ENCODE results near the gene RSPO1.

Gene RSPO1

DNA sequence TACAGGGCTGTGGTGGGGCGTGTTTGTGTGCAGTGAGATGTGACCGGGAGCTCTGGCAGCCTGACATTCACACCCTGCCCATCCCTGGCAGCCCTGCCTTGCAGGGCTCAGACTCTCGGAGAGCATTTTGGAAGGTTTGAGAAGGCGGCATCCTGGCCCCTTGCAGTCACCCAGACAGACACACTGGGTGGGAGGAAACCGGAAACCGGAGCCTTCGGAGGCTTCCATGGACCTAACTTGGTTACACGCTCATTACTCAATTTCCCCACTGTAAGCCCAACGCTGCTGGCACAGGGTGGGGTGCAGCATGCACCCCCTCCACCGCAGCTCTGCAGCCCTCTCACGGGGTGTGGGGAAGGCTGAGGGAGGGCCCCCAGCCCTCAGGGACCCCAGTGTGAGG is 22.2 kb upstream of the RSPO1 start:
- DNase-seq (ENCODE audit: low read depth in 2 of 2), result no peak

DNA sequence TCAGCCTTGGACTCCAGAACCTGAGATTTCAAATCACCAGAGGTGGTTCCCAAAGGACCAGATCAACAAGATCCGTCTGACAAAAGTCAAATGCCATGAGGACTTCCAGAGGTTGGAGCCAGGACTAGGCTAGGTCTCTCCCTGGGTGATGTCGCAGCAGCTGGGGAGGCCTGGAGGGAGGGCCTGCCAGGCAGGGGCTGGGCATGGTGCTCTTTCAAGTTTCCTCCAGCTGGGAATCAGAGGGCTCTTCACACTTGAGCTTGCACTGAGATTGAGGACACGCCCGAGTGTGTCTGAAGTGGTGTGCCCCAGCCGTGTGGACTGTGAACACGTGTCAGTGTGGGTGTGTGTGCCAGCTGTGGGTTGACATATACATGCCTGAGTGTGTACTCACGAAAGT is 21.3 kb upstream of the RSPO1 start:
- no peak for DNase-seq (ENCODE audit: low read depth in 2 of 2)

DNA sequence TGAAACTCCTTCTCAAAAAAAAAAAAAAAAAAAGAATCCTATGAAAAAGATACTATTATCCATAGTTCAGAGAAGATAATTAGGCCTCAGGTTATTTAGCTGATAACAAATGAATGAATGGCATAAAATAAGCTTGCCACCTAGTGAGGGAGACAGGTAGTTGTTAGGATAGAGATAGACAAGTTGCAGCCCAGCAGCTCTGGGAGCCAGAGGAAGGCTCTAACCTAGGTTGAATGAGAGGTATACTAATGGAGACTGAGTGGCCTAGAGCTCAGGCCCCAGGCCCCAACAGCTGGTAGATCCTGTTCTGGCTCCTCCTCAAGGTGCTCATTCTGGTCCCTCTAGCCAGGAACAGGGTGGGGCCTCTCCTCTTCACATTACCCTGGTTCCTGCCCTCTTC is 20.6 kb upstream of the RSPO1 start:
- no peak for DNase-seq (ENCODE audit: low read depth in 2 of 2)

DNA sequence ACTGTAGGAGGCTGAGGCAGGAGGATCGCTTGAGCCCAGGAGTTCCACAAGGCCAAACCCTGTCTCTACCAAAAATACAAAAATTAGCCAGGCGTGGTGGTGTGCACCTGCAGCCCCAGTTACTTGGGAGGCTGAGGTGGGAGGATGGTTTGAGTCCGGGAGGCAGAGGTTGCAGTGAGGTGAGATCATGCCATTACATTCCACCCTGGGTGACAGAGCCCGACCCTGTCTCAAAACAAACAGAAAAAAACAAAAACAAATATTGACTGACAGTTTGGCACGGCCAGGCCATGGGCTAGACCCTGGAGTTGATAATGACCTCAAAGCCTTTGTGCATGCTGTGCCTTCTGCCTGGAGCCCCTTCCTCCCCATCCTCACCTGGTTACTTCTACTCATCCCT is 19.2 kb upstream of the RSPO1 start:
- no peak for DNase-seq (ENCODE audit: low read depth in 2 of 2)

DNA sequence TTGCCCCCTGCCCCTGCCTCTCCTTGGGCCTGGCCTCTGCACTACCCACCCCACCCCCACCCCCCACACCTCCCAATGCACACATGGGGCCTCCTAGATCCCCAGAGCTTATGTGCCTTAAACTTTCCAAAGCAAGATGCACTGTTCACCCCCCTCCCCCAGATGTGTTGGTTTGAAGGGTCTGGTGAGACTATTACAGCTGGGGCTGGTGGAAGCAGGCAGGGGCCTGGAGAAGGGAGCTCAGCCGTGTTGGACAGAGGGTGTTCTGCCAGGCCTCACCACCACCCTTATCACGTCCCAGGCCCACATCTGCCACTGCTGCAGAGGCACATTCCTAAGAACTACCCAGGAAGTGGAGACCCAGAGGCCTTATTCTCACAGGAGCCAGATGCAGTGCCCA is 18.3 kb upstream of the RSPO1 start:
- no peak for DNase-seq (ENCODE audit: low read depth in 2 of 2)

DNA sequence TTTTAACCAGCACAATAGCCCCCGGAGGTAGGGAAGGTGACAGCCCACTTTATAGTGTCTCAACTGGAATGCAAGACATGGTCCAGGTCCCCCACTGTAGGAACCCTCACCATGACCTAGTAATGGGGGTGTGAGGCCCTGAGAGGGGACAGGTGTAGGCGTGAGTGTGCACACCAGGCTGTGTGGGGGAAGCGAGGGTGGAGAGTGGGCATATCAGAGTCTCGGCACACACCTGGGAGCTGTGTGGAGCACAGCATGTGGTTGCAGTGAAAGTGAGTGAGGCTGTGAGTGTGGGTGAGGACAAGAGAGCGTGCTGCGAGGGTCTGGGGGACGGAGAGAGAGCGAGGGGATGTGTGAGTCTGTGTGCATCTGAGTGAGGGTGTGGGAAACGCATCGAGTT is 17.1 kb upstream of the RSPO1 start:
- no peak for DNase-seq (ENCODE audit: low read depth in 2 of 2)

DNA sequence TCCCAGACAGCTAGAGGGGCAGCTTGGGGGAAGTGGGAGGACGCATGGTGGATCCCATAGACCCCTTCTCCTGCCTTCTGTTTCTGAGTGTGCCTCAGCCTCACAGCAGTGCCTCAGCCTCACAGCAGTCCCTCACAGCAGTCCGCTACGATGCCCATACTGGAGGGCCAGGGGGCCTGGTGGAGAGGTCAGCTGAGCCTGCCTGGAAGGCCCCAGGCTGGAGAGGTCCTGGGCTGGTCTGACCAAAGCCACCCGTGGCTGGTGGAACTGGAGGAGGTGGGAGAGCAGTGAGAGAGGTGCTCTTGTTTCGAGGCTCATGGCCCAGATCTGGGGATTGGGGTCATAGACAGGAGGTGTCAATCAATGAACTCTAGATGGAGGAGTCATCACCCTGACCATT is 16.0 kb upstream of the RSPO1 start:
- no peak for DNase-seq (ENCODE audit: low read depth in 2 of 2)

DNA sequence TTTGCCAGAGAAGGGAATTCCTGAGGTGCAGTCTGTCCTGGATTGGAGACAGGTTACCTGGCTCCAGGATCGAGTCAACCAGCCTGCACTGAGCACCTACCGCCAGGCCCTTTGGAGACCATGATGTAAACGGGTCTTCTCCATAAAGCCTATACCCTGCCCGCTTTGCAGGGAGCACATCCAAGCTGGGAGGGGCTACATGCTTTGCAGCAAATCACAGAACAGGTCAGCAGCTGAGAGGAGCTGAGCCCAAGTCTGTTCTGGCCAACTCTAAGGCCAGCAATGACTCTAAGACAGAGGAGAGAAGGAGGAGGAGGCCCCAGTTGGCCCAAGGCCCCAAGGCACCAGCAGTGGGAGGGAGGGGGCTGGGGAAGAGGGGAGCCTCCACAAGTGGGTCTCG is 15.5 kb upstream of the RSPO1 start:
- no peak for DNase-seq (ENCODE audit: low read depth in 2 of 2)

DNA sequence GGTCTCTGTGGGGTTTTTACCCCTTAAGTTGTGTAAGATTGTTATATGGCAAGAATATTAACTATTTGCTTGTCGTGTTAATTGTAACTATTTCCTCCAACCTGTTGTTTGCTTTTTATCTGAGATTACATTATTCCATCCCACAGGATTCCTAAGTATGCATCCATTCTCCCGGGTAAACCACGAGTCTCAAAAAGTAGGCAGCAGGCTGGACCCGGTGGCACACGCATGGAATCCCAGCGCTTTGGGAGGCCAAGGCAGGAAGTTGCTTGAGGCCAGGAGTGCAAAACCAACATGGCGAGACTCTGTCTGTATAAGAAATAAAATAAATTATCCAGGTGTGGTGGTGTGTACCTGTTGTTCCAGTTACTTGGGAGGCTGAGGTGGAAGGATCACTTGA is 12.6 kb upstream of the RSPO1 start:
- DNase-seq (ENCODE audit: low read depth in 2 of 2), result no peak

DNA sequence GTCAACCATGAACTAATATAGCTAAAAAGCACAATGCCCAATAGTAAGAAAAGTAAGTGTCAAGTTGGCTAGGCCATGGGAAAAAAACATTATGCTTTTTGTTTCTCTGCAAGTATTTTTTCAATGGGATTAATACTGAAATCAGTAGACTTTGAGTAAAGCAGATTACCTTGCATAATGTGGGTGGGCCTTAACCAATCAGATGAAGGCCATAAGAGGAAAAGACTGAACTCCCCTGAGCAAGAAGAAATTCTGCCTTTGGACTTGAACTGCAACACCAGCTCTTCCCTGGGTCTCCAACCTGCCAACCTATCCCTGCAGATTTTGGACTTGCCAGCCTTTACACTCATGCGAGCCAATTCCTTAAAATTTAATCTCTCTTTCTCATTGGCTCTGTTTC is 6.4 kb upstream of the RSPO1 start:
- DNase-seq (ENCODE audit: low read depth in 2 of 2), result no peak

DNA sequence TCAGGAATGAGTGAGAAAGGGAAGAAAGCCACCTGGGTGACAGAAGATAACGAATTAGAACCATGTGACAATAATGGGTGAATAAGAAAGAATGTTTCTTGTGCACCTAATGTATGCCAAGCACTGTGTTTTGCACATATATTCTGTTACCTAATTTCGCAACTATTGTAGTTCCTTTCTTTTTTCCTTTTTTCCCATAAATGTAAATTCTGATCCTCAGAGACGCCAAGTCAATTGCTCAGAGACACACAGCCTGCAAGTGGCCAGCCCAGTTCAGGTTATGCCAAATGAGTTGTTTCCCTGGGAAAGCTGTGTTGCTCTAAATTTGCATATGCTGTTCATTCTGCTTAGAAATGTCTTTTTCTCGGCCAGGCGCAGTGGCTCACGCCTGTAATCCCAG is 1.7 kb upstream of the RSPO1 start:
- DNase-seq (ENCODE audit: low read depth in 2 of 2), result no peak

DNA sequence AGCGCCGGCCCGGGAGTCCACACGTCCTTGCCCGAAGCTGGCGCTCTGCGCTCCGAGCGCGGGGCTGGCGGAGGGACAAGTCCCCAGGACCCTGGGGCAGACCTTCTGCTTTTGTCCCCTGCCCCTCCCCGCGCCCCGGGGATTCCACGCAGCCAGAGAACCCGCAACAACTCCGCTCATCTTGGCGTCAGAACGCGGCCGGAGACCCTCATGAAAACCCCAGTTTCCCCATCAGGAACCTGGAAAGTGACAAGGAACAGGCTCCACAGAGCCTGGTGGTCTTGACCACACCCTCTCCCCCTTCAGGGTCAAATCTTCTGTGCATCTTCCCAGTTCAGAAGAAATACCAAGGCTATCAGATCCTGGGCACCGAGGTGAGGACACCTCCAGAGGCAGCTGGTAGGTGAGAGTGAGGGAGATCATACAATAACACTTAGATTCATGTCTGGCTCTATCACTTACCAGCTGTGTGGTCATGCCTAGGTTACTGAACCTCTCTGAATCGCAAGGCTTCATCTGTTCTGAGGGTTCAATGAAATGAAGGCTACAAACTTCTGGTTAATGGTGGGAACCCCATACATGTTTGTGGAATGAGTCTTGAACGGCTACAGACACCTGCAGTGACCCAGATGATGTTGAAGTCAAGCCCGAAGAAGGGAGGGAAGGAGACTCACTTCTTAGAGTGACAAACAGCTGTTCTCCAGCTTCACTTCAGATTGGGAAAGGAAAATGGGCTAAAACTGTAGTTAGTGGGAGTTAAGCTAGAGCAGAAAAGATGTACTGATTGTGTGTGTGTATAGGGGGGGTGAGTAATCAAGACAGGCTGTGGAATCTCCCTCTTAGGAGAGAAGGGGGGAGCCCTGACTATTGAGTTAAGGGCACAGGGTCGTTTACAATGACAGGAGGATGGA is 555 bp upstream of the RSPO1 start:
- DNase-seq (ENCODE audit: low read depth in 2 of 2), result no peak

DNA sequence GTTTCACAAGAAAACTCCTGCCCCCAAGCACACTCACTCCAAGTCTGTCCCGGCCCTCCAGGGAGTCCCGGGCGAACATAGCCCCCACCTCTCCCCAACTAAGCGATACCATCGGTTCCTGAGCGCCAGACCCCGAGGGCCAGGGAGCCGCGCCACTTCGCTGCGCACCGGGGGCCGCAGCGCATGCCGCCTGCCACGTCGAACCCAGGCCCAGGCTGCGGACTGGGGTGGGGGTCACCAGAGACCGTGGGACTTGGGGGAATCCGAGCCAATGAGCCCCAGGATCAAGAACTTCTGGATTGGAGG is 801 bp downstream of the RSPO1 start:
- DNase-seq (ENCODE audit: low read depth in 2 of 2), result no peak

DNA sequence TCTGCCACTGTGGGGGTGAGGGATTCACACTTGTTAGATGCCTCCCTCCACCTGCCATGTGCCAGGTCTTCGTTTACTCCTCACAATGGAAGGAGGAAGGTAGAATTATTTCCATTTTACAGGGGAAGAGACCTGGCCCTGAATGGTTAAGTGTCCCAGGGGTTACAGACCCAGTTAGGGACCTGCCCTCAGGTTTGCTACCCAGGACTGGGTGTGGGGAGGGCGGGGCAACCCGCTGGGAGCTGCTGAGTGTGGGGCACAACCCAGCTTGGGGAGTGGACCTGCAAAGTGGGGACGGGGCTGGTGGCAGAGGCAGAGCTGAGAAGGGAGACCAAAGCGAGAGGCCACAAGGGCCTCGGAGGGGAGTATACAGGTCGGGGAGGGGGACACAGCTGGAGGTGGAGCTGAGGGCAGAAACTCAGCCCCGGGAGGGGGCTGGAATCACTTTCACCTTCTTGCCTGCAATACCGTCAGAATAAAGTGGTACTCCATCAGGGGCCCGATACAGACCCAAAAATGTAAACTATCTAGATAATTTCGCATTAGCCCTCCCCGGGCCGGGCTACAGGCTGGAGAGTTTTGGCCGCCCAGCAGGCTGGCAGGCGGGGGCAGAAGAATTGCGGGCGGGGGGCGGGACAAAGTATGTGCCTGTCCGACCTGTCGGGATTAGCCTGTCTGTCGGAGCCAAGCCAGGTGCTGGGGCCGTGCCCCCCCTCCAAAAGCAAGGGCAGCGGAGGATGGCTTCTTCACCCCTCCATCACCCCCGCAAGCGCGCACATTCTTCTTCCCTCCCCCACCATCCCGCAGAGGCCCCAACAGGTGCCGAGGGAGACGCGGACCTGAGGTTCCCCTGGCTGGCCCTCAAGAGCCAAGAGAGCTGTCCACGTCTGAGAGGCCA is 1.4 kb downstream of the RSPO1 start:
- no peak for DNase-seq (ENCODE audit: low read depth in 2 of 2)

DNA sequence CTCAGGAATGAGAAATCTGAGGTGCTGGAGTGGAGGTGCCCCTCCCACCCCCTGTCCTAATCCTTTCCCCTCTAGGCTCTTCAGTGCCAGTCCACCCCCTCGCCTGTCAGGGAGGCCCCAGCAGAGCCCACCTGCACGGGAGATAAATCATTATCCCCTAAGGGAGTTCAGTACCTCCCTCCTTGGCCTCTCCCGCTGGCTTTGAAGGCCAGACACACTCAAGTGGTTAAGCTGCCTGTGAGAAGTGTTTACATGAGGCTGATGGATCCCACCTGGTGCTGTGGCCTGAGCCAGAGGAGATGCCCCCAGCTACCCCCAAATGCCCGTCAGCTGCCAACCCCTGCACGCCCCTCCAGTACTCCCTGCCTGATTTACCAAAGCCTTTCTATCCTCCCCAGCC is 3.7 kb downstream of the RSPO1 start:
- DNase-seq (ENCODE audit: low read depth in 2 of 2), result no peak

DNA sequence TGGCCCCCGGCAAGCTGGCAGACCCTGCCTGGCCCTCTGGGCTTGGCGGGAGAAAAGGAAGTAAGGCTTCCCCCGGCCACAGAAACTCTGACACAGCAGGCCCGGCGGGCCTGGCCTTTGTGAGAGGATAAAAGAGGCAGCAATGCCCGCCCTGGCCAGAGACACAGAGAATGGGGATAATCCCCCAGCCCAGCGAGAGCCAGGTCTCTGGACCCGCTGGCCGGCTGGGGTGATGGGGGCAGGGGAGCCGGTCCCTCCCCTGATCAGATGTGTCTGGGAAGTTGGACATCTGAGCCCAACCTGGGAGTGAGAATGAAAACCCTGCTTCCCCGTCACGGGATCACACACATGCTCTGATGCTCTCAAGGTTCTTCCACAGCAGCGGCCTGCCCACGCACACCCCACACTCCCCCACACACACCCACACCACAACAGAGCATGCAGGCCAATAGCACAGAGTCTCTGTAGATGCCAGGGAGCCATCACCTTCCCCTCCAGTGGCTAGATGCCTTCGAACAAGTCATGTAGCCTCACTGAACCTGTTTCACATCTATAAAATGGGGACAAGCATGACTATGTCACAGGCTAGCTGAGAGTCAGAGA is 4.2 kb downstream of the RSPO1 start:
- no peak for DNase-seq (ENCODE audit: low read depth in 2 of 2)

DNA sequence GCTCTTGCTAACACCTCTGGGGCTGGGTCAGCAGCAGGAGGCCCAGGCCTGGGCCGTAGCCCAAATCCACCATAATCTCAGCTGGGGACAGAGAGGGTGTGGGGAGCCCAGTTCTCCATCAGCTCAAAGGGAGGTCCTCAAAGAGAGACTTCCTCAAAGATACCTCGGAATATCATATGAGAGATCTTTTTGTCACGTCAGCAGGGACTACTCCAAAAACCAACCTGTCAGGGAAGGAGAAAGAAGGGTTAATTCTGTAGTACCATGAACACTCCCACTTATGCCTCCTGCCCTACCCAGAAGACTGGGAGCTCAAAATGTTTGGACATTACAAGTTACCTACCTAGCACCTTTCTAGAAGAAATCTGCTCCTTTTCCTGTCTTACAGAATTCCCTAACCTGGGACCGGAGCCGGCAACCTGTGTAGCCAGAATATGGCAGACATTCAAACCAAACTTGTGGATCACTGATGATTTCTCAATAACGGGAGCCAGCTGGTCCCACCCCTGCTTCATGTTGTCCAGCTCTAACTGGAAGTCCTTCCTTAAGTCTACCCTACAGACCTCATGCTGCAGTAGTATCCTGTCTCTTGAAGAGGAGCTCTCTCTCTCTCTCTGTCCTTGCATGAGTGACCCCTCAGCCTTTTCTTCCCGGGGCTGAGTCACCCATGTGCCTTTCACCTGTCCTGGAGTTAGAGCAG is 4.8 kb downstream of the RSPO1 start:
- no peak for DNase-seq (ENCODE audit: low read depth in 2 of 2)

DNA sequence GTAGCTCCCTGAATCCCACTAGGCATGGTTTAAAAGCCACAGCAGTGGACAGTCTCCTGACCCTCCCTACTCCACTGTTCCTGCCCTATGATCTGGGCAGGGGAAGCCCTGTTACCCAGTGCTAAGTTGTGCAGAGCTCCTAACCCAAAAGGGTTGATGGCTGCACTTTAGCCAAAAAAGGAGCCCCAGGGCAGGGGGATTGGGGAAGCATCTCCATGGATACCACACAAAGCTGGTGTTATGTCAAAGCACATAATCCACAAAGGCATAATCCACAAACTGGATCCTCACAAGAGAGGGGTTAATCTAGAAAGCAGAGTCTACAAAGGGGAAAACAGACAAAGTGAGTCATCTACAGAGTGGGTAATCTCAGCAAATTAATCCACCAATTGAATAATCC is 5.7 kb downstream of the RSPO1 start:
- no peak for DNase-seq (ENCODE audit: low read depth in 2 of 2)

DNA sequence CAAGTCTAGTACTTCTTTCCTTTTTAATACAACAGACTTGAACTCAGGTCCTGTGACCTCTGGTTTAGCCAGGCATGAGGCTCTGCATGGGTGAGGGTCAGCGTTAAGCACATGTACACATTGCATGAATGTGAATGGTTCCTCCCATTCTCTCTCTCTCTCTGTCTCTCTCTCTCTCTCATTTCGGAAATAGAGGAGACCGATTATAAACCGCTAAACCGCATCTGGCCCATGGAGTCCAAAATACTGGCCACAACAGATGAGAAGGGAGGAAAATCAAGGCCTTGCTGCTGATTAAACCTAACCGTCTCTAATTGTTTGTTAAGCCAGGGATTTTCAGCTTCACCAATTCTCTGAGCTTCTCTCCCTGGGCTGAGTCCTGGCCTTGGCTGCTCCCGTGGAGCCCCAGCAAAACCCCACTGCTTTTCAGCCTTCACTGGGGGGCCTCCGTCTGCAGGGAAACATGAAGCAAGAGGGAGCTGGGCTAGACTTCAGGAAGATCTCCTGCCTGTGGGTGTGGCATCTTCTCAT is 6.6 kb downstream of the RSPO1 start:
- no peak for DNase-seq (ENCODE audit: low read depth in 2 of 2)

DNA sequence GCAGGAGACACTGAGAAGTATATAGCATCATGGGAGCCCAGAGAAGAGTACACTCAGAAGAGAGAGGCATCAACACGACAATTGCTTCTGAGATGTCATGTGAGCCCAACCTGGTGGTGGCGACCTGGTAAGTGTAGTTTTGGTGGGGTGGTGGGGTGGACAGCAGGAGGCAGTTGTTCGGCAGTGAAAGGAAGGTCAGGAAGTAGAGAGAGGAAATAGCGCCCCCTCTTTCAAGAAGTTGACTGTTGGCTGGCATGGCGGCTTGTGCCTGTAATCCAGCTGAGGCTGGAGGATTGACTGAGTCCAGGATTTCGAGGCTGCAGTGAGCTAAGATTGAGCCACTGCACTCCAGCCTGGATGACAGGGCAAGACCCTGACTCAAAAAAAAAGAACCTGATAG is 12.6 kb downstream of the RSPO1 start:
- DNase-seq (ENCODE audit: low read depth in 2 of 2), result no peak

DNA sequence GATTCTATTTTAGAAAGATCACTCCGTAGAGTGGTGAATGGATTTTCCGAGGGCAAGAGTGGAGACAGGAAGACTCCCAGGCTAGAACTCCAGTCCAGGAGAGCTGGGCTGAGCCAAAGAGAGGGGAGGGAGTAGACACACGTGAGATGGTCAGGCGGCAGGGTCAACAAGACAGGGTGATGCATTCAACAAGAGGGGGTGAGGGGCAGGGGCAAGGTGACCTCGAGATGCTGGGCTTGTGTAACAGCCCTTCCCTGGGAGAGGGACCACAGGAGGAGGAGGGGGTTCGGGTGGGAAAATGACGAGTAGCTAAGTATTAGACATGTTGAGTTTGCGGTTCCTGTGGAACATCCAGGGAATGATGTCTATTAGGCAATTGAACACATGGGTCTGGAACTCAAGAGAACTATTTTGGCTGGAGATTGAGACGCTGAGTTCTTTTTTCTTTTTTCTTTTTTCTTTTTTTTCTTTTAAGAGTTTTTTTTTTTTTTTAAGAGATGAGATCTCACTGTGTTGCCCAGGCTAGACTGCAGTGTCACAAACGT is 13.3 kb downstream of the RSPO1 start:
- no peak for DNase-seq (ENCODE audit: low read depth in 2 of 2)

DNA sequence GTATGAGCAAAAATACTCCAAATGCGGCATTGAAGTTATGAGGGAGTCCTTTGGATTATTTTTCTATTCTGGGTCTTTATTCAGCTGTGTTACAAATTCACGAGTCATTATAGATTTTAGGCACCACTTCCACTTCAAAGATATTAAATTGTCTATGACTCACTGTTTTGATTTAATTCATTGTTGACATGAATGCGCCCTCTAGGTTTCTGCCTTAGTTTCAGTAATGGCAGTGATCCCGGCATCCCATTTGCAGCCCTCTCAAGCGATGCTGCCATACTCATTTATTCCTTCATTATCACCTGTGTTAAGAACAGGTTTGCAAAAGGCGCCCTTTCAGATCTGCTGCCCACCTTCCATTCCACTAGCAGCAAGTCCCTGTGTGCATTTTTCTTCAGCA is 14.0 kb downstream of the RSPO1 start:
- DNase-seq (ENCODE audit: low read depth in 2 of 2), result no peak

All from fibroblast of skin of left quadriceps (primary cell).